HG02884 (cell line): Measurements from ENCODE around the gene RAB33A.
A peak's percentile ranks its signal among the peaks of the same experiment; 100 is the strongest.

Experiments
- ATAC-seq: cut with Tn5 transposase; IDR thresholded peaks from one replicate; pipeline ENCODE4 v1.9.1; 2021; ENCODE audit warnings: mild to moderate bottlenecking, moderate library complexity; ENCODE audit not compliant: unreplicated experiment

The RAB33A gene

DNA sequence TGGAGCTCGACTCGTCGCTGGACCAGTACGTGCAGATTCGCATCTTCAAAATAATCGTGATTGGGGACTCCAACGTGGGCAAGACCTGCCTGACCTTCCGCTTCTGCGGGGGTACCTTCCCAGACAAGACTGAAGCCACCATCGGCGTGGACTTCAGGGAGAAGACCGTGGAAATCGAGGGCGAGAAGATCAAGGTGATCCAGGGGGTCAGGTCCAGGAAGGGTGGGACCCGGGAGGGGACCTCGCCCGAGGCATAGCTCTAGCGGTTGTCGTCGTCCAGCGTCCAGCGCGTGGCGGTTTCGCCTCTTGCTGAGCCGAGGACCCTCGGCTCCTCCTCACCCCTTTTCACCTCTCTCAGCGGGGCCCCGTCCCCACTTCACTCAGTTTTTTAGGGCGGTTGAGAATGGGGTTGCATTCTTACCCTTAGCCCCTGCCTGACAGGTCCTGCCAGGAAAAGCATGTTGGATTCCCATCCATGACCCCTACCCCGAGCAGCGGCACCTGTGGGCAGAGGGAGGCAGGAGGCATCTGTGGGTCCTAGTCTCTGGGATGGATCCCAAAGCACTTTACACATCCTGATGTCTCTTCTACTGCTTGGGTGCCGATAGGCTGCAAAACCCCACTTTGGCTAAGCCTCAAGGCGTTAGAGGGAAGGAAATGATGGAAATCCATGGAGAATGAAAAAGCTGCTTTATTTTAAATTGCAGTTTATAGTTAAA lies 524 bp downstream of the RAB33A start:
- ATAC-seq = no peak

DNA sequence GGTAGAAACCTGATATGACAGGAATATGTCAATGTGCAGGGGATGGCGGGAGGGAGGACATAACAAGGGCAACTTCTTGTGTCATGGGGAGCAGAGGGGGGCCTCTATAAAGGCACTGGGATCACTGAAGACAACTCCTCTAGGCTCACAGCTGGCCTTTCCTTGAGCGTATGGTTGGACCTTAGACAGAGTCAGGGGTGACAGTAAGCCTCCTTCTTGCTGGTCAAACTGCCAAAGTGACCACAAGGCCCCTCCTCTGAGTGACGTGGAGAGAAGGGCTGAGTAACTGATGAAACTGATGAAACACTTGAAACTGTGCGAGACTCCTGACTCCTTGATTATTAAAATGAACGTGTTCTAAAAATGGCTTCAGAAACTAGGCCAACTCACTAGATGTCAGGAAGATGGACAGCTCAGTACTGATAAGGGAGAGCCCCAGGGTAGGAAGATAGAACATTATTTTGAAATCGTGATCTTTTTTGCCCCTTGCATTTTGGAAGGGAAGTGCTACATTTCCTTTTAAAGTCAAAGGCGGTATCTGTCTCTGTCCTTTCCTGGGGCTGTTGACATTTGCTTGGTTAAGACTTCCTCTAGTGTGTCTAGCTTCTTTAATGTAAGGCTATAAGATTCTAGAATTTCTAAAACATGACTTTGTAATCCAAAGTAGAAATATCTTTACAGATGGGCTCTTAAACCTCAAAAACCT lies 1.6 kb downstream of the RAB33A start:
- ATAC-seq = peak; percentile 40

DNA sequence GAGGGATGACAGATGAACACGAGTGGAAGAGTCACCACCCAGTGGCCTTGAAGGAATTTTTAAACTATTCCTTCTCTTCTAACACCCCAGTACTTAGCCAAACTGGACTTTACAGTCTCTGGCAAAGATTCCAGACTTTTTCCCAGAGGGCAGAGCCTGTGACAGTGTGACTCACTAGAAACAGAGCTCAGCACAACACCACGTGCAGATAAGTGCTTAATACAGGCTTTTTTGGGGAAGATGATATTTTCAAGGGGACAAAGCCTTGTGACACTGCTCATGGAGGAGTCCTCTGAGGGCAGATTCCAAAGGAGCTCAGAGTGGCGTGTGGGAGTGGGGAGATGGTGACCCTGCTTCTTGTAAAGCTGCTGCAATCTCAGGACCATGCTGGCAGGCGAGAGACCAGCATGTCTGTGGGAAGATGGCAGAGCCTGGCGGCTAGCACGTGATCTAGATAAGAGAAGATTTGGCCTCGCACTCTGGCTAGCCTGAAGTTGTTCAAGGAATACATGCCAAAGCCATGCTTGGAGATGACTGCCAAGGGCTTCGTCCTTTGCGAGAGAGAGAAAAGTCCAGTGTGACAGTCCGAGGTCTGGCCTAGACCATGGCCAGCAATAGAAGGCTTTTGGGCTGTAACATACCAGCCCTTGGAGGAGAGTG lies 2.4 kb downstream of the RAB33A start:
- no peak for ATAC-seq

DNA sequence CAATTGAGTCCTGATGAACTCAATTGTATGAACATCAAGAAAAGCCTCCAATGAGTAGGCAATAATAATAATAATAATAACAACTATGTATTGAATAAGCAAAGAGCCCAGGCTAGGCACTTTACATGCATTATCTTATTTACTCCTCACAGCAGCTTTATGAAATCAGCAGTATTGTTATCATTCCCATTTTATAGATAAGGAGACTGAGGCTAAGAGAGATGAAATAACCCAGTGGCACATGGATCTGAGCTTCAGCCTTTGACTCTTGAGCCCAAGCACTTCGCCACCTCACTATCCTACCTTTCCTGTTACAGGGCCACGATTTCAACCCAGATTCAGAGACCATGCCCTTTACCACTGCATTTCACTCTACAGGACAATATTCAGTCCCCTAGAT lies 3.2 kb downstream of the RAB33A start:
- ATAC-seq = no peak

DNA sequence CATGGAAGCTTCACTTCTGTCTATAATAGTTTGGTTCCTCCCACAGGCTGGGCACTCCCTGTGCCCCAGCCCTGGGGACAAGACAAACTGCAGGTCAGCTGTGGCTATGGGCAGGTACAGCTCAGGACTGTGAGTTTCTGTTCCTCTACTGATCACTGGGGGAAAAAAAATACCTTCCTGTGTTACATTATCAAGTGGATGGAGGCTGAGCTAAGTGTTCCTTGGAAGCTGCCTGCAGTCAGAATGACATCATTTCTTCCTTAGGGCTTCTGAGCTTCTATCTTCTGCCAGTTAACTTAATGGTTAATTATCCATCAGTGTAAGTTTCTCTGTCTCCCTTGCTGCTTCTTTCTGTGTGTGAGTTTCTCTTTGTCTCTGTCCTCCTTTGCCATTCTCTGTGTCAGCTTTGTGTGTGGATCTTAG lies 4.6 kb downstream of the RAB33A start:
- peak; percentile 77 for ATAC-seq

DNA sequence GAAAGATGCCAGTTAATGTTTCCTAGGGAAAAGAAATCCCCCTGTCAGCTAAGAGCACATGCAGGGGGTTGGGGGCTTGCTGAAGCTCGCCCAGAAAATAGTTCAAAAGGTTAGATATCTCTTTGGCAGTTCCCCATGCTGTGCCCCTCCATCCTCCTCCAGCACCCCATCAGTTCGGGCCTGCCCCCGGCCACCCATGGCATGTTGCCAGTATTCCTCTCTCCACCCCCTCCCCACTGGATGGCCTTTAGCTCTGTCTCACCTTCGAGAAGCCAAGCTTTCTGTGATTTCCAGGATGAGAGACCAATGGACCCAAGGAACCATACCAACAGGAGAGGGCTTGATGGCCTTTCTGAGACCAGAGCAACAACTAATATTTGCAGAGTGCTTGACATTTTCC lies 5.2 kb downstream of the RAB33A start:
- no peak for ATAC-seq

DNA sequence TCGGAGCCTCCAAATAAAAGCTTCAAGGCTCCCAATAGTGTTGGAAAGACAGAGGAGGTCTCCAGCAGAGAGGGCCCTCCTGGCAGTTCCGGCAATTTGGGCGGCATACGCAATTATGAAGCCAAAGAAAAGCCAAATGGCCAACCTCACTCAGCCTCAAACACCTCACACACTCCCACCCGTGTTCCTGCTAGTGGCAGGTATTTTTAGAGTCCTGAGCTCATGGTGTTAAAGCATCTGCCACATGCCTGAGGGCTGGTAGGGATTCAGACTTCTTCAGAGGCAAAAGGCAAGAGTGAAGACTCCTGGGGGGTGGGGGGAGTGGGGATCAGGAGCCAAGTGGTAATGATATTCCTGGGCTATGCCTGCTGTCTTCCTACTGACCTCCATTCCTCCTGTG lies 7.4 kb downstream of the RAB33A start:
- ATAC-seq = no peak

DNA sequence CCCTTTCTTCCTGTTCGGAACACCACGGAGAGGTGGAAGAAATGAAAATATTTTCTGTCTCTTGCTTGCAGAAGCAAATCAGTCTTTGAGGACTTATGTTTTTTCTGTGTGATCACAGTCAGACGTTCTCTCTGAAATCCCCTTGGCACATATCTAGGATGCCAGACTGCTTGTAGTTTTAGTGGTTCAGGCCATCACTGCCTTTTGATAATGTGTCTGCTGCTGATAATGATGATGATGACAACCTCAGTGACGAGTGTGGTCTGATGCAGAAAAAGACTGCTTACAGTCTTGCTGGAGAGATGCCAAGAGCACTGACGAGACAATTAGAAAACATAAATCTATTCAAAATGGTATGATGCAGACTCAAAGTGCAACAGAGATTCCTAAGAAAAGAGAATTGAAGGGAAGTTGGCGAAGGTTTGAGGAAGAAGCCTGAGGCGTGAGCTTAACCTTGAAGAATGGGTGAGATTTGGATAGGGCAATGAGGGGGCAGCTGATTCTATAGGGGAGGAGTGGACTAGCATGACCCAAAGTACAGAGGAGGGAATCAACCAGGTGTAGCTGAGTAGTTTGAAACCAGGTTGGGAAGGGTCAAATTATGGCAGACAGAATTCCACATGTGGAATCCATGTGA lies 7.9 kb downstream of the RAB33A start:
- no peak for ATAC-seq

DNA sequence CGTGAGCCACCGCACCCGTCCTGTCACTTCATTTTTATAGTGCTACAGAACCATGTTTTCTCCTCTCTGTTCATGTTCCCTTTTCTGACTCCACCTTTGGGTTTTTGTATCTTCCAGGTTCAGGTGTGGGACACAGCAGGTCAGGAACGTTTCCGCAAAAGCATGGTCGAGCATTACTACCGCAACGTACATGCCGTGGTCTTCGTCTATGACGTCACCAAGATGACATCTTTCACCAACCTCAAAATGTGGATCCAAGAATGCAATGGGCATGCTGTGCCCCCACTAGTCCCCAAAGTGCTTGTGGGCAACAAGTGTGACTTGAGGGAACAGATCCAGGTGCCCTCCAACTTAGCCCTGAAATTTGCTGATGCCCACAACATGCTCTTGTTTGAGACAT lies 12.4 kb downstream of the RAB33A start:
- no peak for ATAC-seq

DNA sequence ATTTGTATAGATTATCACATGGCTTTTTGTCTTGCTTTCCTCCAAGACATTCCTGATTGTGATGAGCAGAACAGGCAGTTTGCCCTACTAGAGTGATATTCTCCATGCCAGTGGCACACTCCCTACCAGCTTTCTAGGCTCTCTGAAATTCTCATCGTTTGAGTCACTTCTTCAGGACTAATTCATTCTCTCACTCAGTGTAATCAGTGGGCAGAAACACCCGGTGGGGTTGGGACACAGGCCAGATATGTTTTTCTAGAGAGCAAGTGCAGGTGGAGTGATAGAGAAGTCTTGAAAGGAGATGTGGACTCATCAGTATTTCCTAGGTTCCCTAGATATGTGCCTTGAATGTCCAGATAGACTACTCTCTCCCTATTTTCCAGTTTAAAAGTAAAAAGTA lies 13.1 kb downstream of the RAB33A start:
- ATAC-seq = no peak

DNA sequence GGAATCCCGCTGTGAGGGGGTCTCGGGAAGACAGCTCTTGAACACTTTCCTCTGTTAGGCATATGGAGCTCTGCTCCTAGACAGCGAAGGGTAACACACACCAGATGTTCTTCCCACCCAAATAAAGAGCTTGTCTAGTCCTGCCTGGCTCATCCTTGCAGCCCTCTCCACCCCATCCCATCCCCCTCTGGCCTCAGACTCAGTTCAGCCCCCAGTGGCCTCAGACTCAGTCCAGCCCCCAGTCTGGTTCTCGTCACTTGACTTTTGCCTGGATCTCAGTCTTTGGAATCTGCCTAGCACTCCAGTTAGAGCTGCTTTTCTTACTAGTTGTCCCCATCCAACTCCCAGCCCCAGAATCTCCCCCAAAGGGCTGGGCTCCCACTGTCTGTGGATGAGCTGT lies 14.9 kb downstream of the RAB33A start:
- ATAC-seq = no peak

DNA sequence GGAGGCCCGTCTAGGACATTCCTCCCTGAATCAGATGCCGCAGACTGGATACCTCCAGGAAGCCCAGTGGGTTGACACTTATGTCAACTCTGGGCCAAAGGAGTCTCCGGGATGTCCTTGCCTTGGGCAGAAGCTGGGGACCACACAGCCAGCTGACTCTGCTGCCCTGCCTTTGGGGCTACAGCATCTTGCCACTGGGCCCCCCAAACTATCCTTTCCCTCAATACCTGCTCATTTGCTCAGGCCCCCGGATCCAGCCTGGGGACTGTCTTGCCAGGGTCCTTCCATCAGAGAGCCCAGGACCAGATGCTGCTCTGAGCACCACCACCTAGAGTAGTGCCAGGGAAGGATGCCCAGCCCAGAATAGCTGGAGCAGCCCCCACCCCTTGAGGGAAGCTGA lies 19.0 kb downstream of the RAB33A start:
- no peak for ATAC-seq

DNA sequence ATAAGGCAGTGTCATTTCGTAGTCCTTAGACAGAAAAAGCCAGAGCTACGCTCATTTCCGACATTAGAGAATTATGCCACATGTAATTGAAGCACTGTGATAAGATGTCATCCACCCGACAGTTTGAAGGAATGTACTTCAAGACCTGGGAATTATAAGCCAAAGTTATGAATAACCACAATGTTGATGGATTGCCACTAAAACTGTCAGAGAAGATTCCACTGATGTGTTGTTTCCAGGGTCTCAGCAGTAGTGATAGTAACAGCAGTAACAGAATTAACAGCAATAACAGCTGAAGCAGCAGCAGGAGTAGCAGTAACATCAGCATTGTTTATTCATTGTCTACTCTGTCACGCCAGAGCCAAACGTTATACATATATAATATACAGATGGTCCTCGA lies 24.7 kb downstream of the RAB33A start:
- no peak for ATAC-seq

DNA sequence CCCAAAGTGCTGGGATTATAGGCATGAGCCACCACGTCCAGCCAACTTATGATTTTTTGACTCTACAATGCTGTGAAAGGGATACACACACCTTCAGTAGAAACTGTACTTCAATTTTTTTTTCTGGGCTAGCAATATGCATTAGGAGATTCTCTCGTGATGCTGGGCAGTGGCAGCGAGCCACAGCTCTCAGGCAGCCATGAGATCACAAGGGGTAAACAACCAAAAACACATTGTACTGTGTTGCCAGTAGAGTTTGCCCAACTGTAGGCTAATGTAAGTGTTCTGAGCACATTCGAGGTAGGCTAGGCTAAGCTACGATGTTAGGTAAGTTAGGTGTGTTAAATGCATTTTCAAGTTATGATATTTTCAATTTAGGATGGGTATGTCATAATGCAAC lies 25.7 kb downstream of the RAB33A start:
- ATAC-seq = no peak

DNA sequence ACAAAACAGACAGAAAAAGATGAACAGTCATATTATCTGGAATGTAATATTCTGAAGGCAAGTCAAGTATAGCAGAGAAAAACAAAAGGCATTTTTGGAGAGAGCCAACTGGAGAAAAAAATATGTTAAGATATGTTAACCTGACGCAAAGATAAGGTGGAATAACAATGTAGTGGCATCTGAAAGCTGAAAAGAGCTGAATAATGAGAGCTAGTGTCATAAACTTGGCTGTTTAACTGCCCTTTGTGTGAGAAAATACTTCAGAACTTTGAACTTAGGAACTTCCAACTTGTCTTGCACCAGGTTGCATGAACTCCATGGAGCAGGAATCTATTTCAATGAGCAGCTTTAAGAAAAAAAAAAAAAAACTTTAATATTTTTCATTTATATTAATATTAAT lies 32.9 kb downstream of the RAB33A start:
- ATAC-seq = no peak

DNA sequence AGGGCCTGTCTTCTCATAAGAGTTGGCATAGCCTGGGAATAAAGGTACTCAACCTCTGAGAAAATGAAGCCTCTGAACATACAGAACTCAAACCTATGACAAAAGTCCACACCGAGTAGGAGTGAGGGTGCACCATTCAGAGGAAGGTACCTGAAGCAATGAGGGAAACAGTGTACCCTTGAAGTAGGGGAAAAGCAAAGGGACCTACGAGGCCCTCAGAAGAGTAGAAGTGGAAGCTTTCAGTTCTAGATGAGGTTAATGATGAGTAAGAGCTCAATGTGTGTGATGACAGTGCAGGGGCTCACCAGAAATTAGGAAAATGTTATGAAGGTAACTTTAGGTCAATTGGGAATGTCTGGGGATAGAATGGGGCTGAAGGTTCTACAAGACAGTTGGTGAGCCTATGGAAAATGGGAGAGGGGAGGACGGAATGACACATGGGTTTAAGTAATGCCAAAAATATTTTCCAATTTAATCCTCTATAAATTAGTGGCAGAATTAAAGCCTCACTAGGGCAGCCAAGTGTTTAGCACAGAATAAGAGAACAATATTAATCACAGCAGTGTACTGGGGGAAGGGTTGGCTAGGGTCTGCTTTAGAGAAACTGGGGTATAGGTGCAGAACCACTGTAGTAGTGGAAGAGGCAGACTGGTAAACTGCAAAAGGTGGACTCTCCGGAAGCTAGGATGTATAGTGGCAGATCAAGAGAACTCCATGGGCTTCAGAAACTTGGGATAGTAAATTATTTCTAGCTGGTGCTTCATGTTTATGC lies 39.8 kb downstream of the RAB33A start:
- ATAC-seq = no peak

DNA sequence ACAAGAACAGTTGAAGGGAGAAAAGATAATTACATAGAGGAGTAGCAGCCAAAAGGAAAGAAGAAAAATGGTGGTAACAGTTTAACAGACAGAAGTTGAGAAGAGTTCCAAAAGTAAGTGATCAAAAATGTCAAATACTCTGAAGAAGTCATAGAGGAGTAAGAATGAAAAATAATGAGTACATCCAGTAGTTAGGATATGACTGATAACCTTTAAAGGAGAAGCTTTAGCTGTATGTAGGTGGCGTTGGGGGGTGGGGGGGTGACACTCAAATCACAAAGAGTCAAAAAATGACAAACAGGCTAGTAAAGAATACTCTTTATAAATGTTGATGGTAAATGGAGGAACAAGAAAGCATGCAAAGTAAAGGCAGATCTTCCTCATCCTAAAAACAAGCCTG lies 40.6 kb downstream of the RAB33A start:
- ATAC-seq = no peak

DNA sequence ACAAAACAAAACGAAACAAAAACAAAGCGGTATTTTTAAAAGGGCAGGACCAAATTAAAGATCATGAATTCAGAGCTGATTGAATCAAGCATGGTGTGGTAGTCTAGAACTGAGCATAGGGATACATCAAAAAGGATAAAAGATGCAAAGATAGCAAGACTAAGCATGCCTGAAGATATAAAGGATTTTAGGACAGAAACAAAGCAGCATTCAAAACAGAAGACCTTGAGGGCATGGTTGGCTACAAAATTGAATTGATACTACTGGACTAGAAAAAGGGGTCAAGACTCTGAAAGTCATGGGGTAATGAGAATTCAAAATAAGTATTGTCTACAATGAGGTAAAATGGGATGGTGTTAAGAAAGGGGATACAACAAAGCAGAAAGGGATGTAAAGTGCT lies 41.6 kb downstream of the RAB33A start:
- ATAC-seq = no peak

DNA sequence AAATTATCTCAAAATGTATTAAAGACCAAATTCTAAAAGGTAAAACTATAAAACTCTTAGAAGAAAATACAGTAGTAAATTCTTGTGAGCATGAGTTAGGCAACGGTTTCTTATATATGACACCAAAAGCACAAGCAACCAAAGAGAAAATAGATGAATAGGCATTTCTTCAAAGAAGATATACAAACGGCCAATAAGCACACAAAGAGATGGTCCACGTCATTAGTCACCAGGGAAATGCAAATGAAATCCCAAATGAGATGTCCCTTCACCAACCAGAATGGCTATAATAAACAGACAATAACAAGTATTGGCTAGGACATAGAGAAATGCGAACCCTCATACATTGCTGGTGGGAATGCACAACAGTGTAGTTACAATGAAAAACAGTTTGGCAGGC lies 44.6 kb downstream of the RAB33A start:
- no peak for ATAC-seq

DNA sequence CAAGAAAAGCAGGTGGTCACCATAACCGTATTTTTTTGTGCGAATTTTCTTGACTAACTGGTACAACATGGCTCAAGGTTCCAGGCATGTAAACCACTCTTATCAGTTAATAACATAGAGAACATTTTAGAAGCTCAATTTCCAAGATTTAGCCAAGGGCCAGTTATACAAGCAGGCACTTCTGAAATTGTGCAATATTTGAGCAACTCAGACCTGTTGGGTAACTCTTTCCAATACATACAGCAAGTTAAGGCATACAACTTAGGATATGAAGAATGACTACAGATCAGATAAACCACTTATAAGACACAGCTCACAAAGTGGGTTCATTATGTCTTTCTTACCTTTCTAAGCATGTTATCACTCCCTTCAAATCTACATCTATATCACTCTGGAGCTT lies 53.0 kb downstream of the RAB33A start:
- ATAC-seq = no peak

DNA sequence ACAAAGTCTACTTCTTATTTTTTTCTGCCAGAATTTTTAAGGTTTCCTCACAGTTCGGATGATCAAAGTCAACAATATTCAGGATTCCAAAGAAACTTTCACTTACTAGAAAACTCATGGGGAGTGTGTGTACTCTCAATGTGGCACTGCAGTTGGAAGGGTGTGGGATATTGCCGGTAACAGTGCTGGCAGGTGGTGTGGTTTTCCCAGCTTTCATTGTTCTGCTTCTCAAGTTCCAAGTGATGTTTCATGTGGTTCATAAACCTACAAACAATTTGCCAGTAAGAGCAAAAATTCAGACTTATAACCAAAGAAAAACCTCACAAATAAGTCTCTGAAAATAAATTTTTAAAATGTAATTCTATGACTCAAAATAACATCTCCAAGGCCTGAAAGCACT lies 57.1 kb downstream of the RAB33A start:
- ATAC-seq = no peak
